LNCAP (cell line): Measurements from ENCODE around the gene MAP4K4.

Source experiments
- TF ChIP-seq, protein P1 (sequence below): fragments of 450-650 bp; IDR thresholded peaks from 2 replicates; pipeline ENCODE4 v1.5.1; 2017; ENCODE audit warnings: mild to moderate bottlenecking

Gene MAP4K4

DNA sequence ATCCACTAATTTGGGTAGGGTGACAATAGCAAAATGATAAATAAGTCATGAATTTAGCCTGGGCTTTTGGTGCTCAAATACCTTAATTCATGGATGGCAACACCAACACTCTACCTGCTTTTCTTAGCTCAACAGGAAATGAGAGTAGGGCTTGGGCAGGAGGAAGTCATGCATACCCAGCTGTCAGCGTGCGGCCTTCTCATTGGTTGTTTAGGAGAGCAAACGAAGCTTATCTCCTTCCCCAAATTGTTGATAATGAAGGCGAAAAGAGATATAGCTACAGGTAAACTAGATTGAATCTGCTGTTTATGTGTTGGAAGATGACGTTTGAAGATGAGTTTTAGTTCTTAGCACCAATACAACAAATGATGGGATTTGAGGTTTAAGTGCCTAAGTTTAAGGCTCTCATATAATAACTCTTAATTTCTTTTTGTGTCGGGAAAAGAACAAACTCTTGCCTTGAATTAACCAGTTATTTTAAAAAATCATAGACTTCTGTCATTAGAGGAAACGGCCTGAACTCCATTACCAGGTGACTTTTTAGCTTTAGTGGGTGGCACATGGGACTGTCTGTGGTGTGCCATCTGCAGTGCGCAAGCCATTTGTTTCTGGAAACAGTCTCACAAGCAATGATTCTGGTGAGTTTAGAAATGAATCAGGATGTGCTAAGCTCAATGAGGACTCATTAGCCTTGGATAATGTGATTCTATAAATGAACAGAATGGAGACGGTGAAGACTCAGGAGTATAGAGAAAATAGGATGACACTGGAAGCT is 19.8 kb downstream of the MAP4K4 start:
- TF ChIP-seq, protein P1, sequence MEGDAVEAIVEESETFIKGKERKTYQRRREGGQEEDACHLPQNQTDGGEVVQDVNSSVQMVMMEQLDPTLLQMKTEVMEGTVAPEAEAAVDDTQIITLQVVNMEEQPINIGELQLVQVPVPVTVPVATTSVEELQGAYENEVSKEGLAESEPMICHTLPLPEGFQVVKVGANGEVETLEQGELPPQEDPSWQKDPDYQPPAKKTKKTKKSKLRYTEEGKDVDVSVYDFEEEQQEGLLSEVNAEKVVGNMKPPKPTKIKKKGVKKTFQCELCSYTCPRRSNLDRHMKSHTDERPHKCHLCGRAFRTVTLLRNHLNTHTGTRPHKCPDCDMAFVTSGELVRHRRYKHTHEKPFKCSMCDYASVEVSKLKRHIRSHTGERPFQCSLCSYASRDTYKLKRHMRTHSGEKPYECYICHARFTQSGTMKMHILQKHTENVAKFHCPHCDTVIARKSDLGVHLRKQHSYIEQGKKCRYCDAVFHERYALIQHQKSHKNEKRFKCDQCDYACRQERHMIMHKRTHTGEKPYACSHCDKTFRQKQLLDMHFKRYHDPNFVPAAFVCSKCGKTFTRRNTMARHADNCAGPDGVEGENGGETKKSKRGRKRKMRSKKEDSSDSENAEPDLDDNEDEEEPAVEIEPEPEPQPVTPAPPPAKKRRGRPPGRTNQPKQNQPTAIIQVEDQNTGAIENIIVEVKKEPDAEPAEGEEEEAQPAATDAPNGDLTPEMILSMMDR = no peak

DNA sequence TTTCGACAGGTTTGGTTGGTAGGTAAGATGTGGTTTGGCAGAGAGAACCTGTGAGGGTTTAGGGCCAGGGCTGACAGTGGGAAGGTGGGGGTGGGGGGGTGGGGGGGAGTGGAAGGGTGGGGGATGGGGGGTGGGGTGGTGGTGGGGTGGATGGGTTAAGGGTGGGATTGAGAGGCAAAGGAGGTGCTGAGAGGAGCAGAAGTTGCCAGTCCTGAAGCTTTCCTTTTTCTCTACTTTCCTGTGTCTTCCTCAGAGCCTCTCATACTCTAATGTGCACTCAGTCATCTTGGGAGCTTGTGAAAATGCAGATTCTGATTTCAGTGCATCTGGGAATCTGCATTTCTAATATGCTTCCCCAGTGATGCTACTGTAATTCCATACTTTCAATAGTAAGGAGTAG is 21.0 kb downstream of the MAP4K4 start:
- TF ChIP-seq, protein P1 = no peak

DNA sequence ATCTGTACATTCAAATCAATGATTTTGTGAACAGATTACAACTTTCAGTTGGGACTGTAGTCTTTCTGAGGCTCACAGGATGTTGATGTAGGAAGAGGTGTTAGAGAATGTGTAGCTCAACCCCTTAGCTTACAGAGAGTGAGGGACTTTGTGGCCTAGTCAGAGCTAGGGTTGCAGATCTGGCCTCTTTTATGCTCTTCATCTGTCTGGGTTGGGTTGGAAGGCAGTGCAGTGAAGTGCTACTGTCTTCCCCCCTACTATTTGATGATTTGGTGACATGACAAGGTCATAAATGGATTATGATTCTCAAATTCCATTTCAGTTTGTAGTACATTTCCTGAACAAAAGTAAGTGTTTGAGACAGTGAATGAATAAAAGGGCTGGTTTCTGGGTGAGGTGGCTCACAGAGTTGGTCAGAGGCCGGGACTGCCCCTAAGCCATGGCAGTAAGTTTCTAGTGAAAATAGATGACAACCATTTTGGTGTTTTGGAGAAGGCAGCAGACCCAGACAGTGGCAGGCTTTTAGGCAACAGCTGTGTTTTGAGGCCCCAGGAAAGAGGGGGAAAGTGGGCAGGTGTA is 21.6 kb downstream of the MAP4K4 start:
- TF ChIP-seq, protein P1 = no peak

DNA sequence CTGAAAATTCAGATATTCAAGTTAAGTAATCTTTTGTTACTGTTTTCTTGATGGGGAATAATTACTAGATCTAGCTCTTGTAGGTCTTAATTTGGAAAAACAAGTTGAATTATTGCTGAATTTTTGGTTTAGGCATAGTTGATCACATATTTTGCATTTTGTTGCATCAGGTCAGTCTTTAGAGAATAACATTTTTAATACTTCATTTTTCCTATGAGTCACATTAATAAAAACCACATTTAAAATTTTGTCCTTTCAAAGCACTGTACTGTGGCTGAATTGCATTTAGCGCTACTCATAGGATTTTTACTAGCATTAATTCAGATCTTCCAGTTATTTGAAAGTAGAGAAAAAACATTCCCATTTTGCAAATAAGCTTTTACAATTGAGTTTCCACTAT is 23.2 kb downstream of the MAP4K4 start:
- TF ChIP-seq, protein P1 = no peak

DNA sequence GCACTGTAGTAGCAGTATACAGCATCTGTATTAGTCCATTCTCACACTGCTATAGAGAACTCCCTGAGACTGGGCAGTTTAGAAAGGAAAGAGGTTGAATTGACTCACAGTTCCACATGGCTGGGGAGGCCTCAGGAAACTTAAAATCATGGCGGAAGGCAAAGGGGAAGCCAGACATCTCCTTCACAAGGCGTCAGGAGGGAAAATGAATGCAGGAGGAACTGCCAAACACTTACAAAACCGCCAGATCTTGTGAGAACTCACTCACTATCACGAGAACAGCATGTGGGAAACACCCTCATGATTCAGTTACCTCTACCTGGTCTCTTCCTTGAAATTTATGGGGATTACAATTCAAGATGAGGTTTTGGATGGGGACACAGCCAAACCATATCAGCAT is 25.4 kb downstream of the MAP4K4 start:
- TF ChIP-seq, protein P1 = no peak

DNA sequence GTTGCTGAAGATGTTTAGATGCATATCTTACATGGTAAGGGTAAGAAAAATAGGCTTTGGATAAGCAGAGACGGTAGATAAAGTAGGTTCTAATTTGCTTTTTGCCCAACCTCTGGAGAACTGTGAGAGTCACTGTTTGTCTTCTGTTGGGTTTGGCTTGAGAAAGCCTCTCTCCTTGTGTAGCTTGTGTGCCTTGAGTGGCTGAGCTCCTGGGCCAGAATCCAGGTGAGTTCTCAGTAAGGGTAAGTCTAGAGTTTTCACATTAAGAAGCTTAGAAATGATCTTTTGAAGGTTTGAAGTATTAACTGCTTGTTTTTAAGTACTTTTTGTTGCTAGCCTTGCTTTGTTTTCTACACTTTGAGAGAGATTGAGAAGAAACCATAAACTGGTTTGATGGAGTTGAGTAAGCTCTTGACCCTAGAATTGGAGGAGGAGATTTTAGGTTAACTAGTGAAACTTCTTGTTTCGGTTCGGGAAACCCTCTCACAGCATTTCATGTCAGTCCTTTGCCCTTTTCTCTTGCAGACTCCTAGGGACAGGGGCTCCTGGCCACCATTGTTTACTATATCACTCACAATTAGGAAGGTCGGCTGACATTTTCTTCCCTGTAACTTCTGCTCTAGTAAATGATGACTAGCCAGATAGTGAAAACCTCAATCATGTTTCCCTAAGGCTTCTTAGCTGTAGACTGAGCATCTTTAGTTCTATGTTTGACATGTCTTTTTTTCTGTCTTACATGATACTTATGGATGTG is 26.0 kb downstream of the MAP4K4 start:
- TF ChIP-seq, protein P1 = no peak

DNA sequence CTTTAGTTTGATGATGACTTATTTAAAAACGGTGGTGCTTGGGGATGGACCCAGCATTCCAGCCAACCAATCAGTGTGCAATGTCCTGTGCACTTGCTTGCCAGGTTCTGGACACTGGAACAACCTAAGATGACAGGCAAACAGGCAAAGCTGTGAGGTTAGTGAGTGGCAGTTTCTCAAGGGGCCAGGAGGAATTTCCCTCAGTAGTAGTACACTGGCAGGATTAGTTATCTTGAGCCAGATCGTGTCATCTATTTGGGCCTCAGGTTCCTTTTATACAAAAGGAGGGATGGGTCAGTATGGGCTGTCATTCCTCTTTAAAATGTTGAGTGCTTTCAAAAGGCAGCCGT is 26.6 kb downstream of the MAP4K4 start:
- TF ChIP-seq, protein P1 = no peak
